Measurements from ENCODE around the gene CX3CL1.

DNA sequence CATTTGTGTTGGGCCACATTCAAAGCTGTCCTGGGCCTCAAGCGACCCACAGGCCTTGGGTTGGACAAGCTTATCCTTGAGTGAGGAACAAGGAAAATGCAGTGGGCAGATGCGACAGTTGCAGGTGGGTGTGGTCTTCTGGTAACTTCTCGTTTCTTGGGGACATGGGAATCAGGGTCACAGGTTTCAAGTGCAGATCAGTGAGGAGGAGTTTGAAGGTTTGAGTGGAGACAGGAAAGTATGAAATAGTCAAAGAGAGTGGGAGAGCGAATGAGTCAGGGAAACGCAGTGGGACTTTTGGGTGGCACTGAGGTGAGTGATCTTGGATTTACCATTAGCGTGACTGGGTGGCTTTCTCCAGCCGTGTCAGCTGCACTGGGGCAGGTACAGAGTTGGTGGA is 29.1 kb upstream of the CX3CL1 start:
- TF ChIP-seq EZH2 (IDR thresholded peaks at IDR 0.05; ENCODE audit: borderline replicate concordance, insufficient read depth, low read depth, low read length, poor library complexity, severe bottlenecking), result no peak
- TF ChIP-seq, protein P1, sequence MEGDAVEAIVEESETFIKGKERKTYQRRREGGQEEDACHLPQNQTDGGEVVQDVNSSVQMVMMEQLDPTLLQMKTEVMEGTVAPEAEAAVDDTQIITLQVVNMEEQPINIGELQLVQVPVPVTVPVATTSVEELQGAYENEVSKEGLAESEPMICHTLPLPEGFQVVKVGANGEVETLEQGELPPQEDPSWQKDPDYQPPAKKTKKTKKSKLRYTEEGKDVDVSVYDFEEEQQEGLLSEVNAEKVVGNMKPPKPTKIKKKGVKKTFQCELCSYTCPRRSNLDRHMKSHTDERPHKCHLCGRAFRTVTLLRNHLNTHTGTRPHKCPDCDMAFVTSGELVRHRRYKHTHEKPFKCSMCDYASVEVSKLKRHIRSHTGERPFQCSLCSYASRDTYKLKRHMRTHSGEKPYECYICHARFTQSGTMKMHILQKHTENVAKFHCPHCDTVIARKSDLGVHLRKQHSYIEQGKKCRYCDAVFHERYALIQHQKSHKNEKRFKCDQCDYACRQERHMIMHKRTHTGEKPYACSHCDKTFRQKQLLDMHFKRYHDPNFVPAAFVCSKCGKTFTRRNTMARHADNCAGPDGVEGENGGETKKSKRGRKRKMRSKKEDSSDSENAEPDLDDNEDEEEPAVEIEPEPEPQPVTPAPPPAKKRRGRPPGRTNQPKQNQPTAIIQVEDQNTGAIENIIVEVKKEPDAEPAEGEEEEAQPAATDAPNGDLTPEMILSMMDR (IDR thresholded peaks at IDR 0.05), result no peak

Data from B cell (primary cell).